Amniotic epithelial cell (primary cell): ENCODE data around the gene STAT5B.
"Not testable (repeated sequence)": the region's sequence is repeated elsewhere in the genome, so short reads cannot be mapped to it uniquely, and the experiment has no call there.

Experiments used
- DNase-seq: peaks from one replicate; pipeline ENCODE4 v3.0.0-alpha.2; 2010; ENCODE audit warnings: low read depth

STAT5B gene

DNA sequence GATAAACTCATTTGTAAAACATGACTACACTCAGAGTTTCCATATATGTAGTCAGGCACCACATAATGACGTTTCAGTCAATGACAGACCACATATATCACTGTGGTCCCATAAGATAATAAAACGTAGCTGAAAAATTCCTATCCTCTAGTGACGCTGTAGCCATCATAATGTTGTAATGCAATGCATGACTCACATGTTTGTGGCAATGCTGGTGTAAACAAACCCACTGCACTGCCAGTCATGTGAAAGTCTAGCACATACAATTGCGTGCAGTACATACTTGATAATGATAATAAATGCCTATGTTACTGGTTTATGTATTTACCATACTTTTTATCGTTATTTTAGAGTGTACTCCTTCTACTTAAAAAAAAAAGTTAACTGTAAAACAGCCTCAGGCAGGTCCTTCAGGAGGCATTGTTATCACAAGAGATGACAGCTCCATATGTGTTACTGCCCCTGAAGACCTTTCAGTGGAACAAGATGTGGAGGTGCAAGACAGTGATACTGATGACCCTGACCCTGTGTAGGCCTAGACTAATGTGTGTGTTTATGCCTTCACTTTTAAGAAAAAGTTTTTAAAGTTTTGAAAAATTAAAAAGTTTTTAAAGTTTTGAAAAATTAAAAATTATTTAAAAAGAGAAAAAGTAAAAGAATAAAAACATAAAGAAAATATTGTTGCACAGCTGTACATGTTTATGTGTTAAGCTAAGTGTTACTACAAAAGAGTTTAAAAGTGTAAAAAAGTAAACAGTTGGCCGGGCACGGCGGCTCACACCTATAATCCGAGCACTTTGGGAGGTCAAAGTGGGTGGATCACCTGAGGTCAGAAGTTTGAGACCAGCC is 9.0 kb downstream of the STAT5B start:
- DNase-seq = peak; percentile 99

GRCh38 chr17:42266462-42266861 is 9.7 kb downstream of the STAT5B start:
- no peak for DNase-seq

DNA sequence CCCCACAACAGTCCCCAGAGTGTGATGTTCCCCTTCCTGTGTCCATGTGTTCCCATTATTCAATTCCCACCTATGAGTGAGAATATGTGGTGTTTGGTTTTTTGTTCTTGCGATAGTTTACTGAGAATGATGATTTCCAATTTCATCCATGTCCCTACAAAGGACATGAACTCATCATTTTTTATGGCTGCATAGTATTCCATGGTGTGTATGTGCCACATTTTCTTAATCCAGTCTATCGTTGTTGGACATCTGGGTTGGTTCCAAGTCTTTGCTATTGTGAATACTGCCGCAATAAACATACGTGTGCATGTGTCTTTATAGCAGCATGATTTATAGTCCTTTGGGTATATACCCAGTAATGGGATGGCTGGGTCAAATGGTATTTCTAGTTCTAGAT is 11.8 kb downstream of the STAT5B start:
- not testable (repeated sequence) for DNase-seq

DNA sequence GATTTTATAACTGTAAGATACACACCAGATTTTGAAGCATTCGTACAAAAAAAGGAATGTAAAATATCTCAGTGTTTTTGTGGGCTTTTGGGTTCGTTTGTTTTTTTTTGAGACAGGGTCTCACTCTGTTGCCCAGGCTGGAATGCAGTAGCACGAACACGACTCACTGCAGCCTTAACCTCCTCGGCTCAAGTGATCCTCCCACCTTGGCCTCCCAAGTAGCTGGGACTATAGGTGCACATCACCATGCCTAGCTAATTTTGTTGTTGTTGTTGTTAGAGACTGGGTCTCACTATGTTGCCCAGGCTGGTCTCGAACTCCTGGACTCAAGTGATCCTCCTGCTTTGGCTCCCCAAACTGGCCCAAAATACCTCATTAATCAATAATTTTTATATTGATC is 15.9 kb downstream of the STAT5B start:
- DNase-seq = no peak

GRCh38 chr17:42255445-42255844 is 20.7 kb downstream of the STAT5B start:
- DNase-seq = no peak

GRCh38 chr17:42253578-42253977 is 22.6 kb downstream of the STAT5B start:
- DNase-seq = no peak

- DNase-seq = peak; percentile 46
Observed at GRCh38 chr17:42252597-42253550, 23.3 kb downstream of the STAT5B start.

DNA sequence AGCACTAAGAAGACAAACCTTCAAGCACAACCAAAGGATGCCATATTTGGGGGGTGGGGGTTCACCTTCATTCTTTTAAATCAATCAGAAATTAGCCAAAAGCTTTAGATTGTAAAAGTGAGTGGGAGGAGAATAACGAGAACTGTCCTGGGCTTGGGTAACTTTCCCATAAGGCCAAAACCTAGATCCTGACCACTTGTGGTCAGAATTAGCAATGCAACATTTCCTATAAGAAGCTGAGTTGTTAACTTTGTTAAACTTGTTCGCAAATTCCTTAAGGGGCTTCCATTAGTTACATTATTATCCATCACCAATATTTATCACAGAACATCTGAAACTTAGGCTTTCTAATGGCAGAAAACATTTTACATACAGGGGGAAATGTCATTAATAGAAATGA is 25.1 kb downstream of the STAT5B start:
- DNase-seq = peak; percentile 66

DNA sequence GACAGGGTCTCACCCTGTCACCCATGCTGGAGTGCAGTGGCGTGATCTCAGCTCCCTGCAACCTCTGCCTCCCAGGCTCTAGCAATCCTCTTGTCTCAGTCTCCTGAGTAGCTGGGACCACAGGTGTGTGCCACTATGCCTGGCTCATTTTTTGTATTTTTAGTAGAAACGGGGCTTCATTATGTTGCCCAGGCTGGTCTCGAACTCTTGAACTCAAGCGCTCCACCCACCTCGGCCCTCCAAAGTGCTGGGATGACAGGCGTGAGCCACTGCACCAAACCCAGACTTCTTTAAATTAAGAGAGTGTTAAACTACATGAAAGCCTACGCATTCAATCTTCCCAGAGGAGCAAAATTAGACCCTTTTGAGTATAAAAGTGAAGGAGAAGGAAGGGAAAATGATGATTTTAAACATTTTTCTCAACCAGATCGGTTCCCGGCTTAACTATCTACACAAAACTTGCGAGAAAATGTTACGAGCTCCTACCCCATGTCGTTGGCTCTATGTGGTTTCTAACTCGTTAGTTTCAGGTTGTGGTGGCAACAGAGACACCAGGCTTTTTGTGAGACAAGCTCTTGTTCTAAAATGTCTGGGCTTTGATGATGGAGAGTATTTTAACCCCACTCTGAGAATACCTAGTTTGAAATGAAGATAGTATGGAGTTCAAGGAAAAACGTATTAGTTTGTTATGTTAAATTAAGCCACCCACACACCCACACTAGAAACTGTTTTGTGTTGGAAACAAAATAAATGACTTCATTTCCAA is 26.3 kb downstream of the STAT5B start:
- no peak for DNase-seq

- DNase-seq = peak; percentile 93
Observed at GRCh38 chr17:42248351-42249179, 27.6 kb downstream of the STAT5B start.

- DNase-seq = peak; percentile 93
Observed at GRCh38 chr17:42247734-42248133, 28.5 kb downstream of the STAT5B start.

DNA sequence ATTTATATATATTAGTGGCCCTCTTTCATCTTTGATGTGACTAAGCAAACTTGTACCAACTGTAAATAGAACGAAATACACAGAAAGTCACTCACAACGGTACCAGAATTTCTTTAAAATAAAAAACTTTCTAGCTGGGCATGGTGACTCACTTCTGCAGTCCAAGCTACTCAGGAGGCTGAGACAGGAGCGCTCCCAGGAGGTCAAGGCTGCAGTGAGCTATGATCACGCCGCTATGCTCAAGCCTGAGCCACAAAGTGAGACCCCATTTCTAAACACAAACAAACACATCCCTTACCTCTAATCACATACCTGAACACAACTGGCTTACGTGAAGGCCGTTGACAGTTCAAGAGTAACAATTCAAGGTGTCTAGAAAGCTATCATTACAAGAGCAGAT is 29.7 kb downstream of the STAT5B start:
- DNase-seq = peak; percentile 28

GRCh38 chr17:42245183-42245582 is 31.0 kb downstream of the STAT5B start:
- not testable (repeated sequence) for DNase-seq

- DNase-seq = not testable (repeated sequence)
Observed at GRCh38 chr17:42244116-42244515, 32.1 kb downstream of the STAT5B start.

- DNase-seq = no peak
Observed at GRCh38 chr17:42243493-42243982, 32.7 kb downstream of the STAT5B start.

DNA sequence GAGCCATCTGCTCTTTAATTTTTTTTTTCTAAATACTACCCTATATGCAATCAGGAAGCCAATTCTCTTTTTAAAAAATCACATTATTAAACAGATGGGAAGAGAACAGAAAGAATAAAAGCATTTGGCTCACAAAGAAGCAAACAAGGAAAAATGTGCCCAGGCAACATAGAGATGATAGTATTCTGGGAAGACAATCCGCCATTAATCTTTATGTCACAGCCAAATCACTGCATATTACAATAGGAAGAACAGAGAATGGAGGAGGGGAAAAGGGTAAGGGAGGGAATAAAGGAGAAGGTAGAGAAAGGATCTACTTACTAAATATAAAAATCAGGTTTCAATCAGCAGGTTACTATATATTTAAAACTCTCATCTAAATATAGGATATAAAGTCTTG is 34.3 kb downstream of the STAT5B start:
- DNase-seq = no peak

DNA sequence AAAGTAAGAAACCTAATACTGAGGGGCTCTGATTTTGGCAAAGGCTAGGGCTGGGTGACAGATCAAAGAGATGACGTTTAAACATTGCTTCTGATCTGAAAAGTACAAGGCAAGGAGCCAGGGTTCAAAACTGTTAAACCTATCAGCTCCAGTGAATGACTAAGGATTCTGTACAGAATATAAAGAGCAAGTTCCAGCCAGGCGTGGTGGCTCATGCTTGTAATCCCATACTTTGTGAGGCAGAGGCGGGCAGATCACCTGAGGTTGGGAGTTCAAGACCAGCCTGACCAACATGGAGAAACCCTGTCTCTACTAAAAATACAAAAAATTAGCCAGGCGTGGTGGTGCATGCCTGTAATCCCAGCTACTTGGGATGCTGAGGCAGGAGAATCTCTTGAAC is 35.3 kb downstream of the STAT5B start:
- not testable (repeated sequence) for DNase-seq

DNA sequence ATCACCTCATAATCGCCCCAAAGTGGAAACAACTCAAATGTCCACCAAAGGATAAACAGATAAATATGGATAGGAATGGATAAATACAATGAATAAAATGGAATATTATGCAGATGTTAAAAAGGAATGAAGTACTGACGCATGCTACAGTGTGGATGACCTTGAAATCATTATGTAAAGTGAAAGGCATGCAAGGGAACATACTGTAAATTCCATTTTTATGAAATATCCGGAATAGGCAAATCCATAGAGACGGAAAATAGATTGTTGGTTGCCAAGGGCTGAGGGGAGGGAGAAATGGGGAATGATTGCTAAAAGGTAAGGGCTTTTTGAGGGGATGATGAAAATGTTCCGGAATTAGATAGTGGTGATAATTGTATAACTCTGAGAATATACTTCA is 36.0 kb downstream of the STAT5B start:
- DNase-seq = peak; percentile 32

- DNase-seq = not testable (repeated sequence)
Observed at GRCh38 chr17:42239576-42239975, 36.6 kb downstream of the STAT5B start.

DNA sequence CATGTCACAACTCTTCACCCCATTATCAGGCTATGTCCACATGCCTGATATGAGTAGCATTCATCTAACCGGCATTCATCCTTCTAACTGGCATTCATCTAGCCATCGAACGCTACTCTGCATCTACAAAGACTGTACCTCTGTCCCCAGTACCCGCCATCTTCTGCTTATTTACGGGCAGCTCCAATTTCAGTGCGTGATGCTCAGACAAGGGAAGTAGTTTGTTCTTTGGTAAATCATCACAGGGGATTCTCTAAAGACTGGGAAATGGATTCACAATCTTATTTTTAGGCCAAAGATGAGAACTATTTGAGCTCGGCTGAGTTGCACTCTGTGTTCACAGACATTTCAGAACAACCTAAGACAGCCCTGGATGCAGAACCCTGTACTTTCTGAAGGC is 39.4 kb downstream of the STAT5B start:
- no peak for DNase-seq

GRCh38 chr17:42233994-42234393 is 42.2 kb downstream of the STAT5B start:
- DNase-seq = peak; percentile 40
